ENCODE data around the gene ERGIC1.

ERGIC1 gene

DNA sequence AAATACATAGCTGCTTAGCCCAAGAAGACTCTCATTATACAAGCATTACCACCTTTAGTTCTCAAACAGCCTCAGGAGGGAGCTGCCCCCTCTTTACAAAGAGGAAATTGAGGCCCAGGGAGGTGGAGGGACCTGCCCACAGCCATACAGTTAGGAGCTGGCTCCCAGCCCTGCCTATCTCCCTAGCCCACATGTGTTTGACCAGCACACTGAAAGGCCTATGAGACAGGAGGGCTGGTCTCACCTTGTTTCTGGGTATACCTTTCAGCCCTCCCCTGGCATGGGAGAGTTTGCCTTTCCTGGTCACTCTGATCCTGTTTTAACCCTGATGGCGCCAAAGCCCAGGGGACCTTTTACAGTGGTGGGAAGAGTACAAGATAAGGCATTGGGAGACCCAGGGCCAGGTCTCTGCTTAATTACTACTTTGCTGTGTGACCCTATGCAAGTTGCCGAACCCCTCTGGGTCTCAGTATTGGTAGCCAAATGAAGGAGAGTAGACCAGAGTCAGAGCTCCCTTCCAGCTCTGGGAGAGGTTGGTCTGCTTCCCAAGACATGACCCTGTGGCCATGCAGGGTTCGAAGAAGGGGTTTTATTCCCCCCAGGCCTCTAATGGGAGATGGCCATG lies 64.3 kb downstream of the ERGIC1 start:
- no peak overlapping the region for H3K4me3 ChIP-seq (ENCODE audit: low read depth, low read length)
- DNase-seq (ENCODE audit: low read depth), result no peak

DNA sequence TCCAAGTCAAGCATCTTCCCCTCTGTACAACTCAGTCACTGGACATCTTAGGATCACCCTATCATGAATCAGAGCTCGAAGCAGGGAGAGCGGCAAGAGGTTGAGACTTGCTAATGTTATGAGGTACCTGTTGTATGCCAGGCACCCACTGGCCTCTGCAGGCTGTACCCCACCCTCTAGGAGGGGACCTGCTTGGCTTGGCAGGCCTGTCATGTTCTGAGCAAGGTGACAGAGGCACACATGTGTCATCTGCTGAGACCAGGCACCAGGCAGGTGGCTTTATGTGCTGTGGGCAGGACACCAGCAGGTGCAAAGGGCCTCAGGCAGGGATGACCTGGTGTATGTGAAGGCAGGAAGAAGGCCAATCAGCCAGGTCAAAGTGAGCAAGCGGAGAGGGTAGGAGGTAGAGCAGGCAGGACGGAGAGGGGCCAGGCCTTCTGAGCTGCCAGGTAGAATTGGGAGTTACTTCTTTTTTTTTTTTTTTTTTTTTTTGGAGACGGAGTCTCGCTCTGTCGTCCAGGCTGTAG lies 64.9 kb downstream of the ERGIC1 start:
- TF ChIP-seq, protein P1, sequence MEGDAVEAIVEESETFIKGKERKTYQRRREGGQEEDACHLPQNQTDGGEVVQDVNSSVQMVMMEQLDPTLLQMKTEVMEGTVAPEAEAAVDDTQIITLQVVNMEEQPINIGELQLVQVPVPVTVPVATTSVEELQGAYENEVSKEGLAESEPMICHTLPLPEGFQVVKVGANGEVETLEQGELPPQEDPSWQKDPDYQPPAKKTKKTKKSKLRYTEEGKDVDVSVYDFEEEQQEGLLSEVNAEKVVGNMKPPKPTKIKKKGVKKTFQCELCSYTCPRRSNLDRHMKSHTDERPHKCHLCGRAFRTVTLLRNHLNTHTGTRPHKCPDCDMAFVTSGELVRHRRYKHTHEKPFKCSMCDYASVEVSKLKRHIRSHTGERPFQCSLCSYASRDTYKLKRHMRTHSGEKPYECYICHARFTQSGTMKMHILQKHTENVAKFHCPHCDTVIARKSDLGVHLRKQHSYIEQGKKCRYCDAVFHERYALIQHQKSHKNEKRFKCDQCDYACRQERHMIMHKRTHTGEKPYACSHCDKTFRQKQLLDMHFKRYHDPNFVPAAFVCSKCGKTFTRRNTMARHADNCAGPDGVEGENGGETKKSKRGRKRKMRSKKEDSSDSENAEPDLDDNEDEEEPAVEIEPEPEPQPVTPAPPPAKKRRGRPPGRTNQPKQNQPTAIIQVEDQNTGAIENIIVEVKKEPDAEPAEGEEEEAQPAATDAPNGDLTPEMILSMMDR (conservative IDR thresholded peaks at IDR 0.05; ENCODE audit: low read depth, low read length), result no peak
- no peak for DNase-seq (ENCODE audit: low read depth)
- H3K4me3 ChIP-seq (ENCODE audit: low read depth, low read length), result no peak overlapping the region

More for the DNA sequence above, 64.3 kb downstream of the ERGIC1 start:
- TF ChIP-seq, protein P1 (conservative IDR thresholded peaks at IDR 0.05; ENCODE audit: low read depth, low read length), result peak; percentile 19

DNA sequence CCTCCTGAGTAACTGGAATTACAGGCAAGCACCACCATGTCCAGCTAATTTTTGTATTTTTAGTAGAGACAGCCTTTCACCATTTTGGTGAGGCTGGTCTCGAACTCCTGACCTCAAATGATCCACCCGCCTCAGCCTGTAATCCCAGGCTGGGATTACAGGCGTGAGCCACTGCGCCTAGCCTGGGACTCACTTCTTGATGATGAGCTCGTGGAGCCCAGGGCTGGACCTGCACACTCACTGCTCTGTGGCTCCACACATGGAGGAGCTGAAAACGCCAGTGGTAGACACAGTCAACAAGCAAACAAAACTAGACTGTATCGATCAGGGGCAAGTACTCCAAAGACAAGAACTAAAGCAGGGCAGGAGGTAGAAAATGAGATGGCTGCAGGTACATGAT lies 65.4 kb downstream of the ERGIC1 start:
- H3K4me3 ChIP-seq (ENCODE audit: low read depth, low read length), result no peak overlapping the region
- TF ChIP-seq, protein P1 (conservative IDR thresholded peaks at IDR 0.05; ENCODE audit: low read depth, low read length), result no peak
- no peak for DNase-seq (ENCODE audit: low read depth)

DNA sequence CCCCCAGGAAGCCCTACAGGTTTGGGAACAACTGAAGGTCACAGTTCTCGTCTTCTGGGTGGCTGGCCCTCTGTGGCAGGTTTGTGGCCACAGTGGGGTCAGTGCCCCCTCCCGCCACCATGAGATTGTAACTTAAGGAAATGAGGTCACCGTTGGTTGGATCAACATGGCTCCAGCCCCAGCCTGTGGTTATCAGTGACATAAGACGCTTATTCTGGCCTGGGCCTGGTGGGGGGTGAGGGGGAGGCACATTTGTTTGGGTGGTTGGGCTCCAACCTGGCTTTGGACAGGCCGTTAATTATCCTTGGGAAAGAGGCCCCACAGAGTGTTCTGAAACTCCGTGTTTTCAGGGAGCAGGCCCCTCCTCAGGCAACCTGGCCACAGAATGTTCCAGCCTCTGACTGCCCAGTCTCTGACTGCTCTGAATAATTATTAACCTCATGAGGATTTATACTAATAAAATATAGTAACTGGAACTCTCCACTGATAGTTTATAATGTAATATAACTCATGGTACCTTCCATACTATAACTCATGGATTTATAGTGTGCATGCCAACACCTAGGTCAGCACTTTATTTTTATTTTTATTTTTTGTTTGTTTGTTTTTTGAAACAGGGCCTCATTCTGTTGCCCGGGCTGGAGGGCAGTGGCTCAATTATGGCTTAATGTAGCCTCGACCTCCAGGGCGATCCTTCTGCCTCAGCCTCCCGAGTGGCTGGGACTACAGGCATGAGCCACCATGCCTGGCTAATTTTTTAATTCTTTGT lies 67.1 kb downstream of the ERGIC1 start:
- TF ChIP-seq, protein P1 (conservative IDR thresholded peaks at IDR 0.05; ENCODE audit: low read depth, low read length), result no peak
- H3K4me3 ChIP-seq (ENCODE audit: low read depth, low read length), result no peak overlapping the region
- DNase-seq (ENCODE audit: low read depth), result peak; percentile 88

DNA sequence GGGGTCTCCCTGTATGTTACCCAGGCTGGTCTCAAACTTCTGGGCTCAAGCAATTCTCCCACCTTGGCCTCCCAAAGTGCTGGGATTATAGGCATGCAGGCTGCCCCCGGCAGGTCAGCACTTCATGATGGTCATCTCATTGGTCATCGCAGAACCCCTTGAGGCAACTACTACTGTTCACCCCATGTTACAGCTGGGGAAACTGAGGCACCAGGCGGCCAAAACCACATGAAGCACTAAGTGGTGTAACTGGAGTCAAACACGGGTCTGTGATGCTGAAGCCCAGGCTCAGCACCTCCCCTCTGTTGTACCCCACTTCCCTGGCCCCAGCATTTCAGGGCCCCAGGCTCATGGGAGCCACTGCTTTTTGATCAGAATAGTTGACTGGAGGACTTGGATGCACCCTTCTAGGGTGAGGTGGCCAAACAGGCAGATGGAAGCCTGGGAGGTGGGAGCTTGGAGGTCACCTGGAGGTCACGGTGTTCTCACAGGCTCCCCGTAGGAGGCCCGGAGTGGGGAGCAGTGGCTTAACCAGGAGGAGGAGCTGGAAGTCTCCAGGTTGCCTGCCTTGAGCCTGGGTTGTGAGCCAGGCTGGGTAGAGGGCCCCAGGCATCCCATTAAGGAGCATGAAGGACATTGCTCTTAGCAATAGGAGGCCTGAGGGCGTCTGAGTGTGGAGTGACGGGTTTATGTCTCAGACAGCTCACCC lies 67.9 kb downstream of the ERGIC1 start:
- peak; percentile 92 for DNase-seq (ENCODE audit: low read depth)
- H3K4me3 ChIP-seq (ENCODE audit: low read depth, low read length), result no peak overlapping the region
- TF ChIP-seq, protein P1 (conservative IDR thresholded peaks at IDR 0.05; ENCODE audit: low read depth, low read length), result peak; percentile 2

DNA sequence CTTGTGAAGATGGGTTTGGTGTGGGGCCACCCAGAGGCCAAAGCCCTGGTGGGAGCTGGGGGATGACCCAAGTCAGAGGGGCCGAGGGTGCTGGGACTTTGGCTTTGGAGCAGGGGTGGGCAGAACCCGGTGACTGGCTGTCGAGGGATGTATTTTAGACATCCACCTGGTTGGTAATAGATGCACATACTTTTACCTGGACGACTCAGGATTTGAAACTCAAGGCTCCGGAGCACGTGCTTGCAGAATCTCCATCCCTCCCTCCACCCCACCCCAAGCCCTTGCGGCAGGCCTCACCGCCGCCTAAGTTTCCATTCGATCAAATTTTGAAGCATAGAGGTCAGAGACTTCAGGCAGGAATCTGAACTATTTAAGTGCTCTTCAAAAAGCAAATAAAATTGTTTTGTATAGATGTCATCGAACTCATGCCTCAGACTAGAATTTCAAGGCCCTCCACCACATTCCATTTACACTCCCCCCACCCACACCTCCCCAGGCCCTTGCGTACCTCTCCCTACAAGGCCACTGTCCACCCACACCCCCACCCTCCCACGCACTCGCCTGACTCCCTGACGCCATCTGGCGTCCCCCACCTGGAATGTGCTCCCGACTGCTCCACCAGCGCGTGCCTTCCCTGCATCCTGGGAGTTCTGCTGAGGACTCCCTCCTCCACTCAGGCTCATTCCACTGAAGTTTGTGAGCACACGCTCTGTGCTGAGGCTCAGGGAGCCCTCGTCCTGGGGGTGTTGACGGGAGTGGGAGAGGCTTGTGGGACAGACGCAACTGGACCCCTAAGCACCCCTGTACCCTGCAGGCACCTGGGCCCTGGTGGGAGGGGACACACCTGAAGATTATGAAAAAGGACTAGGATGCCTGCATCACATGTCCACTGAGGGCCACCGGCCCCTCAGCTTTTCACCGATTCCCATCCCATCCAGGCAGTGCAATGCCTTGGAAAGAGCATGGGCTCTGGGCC lies 68.7 kb downstream of the ERGIC1 start:
- peak; percentile 98 for DNase-seq (ENCODE audit: low read depth)
- TF ChIP-seq, protein P1 (conservative IDR thresholded peaks at IDR 0.05; ENCODE audit: low read depth, low read length), result peak; percentile 59
- no peak overlapping the region for H3K4me3 ChIP-seq (ENCODE audit: low read depth, low read length)

Measured in choroid plexus epithelial cell (primary cell).